CD4-positive, alpha-beta T cell (primary cell): ENCODE results near the gene INPP5A. TPM values are rescaled to one million over a fixed set of nuclear protein-coding genes. Genes with fewer than 3 reads are reported as not detected.

Source experiments
- ATAC-seq: fragments of 200-7000 bp; cut with Tn5 transposase; one replicate; pipeline ENCODE4 v1.10.0; 2022; ENCODE audit warnings: mild to moderate bottlenecking; ENCODE audit not compliant: poor library complexity
- CTCF ChIA-PET: fragments of 350-600 bp; sonication (Branson Sonifier 250); formaldehyde crosslinking; loops from one replicate; lab custom pipeline; 2021; ENCODE audit warnings: antibody characterized with exemption, inconsistent platforms; lab: Charles Lee
- POLR2A ChIA-PET: fragments of 350-600 bp; sonication (Branson Sonifier 250); formaldehyde crosslinking; loops from one replicate; lab custom pipeline; 2021; ENCODE audit warnings: antibody characterized with exemption, inconsistent platforms; lab: Charles Lee
- DNase-seq, 14 experiments: peaks; one replicate each; pipeline ENCODE4 v3.0.0-alpha.2; 2013 to 2020; ENCODE audit warnings: mixed read lengths in 2 of 14
- H3K27ac ChIP-seq, 2 donors: one replicate each; pipeline versions ENCODE4 v1.5.1 to v1.7.0; 2013; ENCODE audit warnings: low read length in 2 of 2, low read depth in 1 of 2, mild to moderate bottlenecking in 1 of 2
- H3K27me3 ChIP-seq, 2 experiments: 1 replicate in 1 of 2; 2 replicates in 1 of 2; pipeline versions ENCODE4 v1.6.1 to v1.7.0; 2013; ENCODE audit warnings: low read length in 2 of 2, control low read depth in 1 of 2, mild to moderate bottlenecking in 1 of 2, moderate library complexity in 1 of 2; ENCODE audit not compliant: insufficient read depth in 2 of 2, control insufficient read depth in 1 of 2
- H3K36me3 ChIP-seq: one replicate; pipeline ENCODE4 v1.6.1; 2013; ENCODE audit warnings: low read length, control low read depth; ENCODE audit not compliant: insufficient read depth
- H3K4me1 ChIP-seq: one replicate; pipeline ENCODE4 v1.6.1; 2013; ENCODE audit warnings: low read length, control low read depth; ENCODE audit not compliant: insufficient read depth
- H3K4me3 ChIP-seq: one replicate; pipeline ENCODE4 v1.5.1; 2013; ENCODE audit warnings: mild to moderate bottlenecking, low read length, moderate library complexity
- H3K9me3 ChIP-seq, 2 experiments: 1 replicate in 1 of 2; 2 replicates in 1 of 2; pipeline versions ENCODE4 v1.6.1 to v1.7.0; 2013; ENCODE audit warnings: low read length in 2 of 2, mild to moderate bottlenecking in 2 of 2, control low read depth in 1 of 2, moderate library complexity in 1 of 2; ENCODE audit not compliant: control insufficient read depth in 1 of 2, insufficient read depth in 1 of 2
- H3K27ac Mint-ChIP-seq: one replicate; pipeline ENCODE4 v1.8.0; 2020; ENCODE audit warnings: mixed read lengths
- H3K27me3 Mint-ChIP-seq: one replicate; pipeline ENCODE4 v1.8.0; 2021; ENCODE audit warnings: mixed read lengths
- H3K36me3 Mint-ChIP-seq: one replicate; pipeline ENCODE4 v1.8.0; 2021; ENCODE audit warnings: low read depth, mixed read lengths
- H3K4me1 Mint-ChIP-seq: one replicate; pipeline ENCODE4 v1.8.0; 2021; ENCODE audit warnings: low read depth, mixed read lengths
- H3K4me3 Mint-ChIP-seq: one replicate; pipeline ENCODE4 v1.8.0; 2020; ENCODE audit warnings: mild to moderate bottlenecking, mixed read lengths
- H3K9me3 Mint-ChIP-seq: one replicate; pipeline ENCODE4 v1.8.0; 2020; ENCODE audit warnings: mixed read lengths
- intact Hi-C, 2 experiments: fragments of 100-400 bp; cut with DNase I in 1 of 2; cut with micrococcal nuclease in 1 of 2; formaldehyde crosslinking; loops; one replicate each; pipeline versions ENCODE4 v1.15.1 to v1.9.0; 2023 to 2025; cut with DNase I, micrococcal nuclease
- total RNA-seq, 174 experiments: library from RNA in 2 of 174; stranded (reverse) in 2 of 174; gene quantifications; one replicate each; pipeline ENCODE4 v1.2.3 and lab custom pipeline; 2021 to 2026
- TF ChIP-seq, protein P1 (sequence below): fragments of 200-600 bp; IDR thresholded peaks from one replicate; pipeline ENCODE4 v1.8.0; 2022; ENCODE audit warnings: antibody characterized with exemption, mild to moderate bottlenecking

INPP5A gene
- total RNA-seq, 2 experiments from 2014 or later = 22.0 to 24.8 TPM

DNA sequence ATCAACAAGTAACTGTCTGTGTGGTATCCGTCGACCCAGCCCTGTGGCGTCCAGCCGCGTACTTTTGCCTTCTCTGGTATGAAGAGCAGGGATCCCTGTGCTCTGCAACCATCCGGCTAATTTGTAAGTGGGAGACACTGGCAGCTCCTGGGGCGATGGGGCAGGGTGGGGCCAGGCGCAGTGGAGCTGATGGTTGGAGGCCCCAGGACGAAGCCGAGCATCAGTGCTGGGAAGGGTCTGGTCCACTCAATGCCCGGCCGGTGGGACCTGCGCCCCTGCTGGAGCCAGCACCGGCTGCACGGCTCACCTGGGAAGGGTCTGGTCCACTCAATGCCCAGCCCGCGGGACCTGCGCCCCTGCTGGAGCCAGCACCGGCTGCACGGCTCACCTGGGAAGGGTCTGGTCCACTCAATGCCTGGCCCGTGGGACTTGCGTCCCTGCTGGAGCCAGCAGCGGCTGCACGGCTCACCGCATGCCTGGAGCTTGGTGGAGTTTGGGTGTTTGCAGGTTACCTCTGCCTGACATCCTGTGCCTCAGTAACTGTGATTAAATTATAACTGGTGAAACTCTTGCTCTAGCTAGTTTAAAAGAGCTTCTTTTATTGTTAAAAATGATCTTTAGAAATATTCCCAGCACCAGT is 152.3 kb downstream of the INPP5A start:
- Mint-ChIP-seq H3K27ac (no peak overlapping the region), H3K4me3 (no peak overlapping the region), H3K36me3 (peaks cover 60% of the 10 kb centered on the region), H3K27me3 (no peaks in the 10 kb centered on the region), H3K9me3 (peaks cover 13% of the 10 kb centered on the region), H3K4me1 (peaks cover under 1% of the 10 kb centered on the region)
- Histone ChIP-seq H3K27me3 (no peaks in the 10 kb centered on the region), H3K9me3 (peaks cover 0 to 16% of the 10 kb centered on the region in 2 experiments), H3K36me3 (peaks cover 14% of the 10 kb centered on the region), H3K4me3 (no peak overlapping the region), H3K27ac (no peak overlapping the region), H3K4me1 (peaks cover 10% of the 10 kb centered on the region)
- ATAC-seq (no peak), DNase-seq (no peak)
- intact Hi-C loops = no loop called here
- POLR2A ChIA-PET = no interaction called here
- CTCF ChIA-PET = no interaction called here
- TF ChIP-seq, protein P1, sequence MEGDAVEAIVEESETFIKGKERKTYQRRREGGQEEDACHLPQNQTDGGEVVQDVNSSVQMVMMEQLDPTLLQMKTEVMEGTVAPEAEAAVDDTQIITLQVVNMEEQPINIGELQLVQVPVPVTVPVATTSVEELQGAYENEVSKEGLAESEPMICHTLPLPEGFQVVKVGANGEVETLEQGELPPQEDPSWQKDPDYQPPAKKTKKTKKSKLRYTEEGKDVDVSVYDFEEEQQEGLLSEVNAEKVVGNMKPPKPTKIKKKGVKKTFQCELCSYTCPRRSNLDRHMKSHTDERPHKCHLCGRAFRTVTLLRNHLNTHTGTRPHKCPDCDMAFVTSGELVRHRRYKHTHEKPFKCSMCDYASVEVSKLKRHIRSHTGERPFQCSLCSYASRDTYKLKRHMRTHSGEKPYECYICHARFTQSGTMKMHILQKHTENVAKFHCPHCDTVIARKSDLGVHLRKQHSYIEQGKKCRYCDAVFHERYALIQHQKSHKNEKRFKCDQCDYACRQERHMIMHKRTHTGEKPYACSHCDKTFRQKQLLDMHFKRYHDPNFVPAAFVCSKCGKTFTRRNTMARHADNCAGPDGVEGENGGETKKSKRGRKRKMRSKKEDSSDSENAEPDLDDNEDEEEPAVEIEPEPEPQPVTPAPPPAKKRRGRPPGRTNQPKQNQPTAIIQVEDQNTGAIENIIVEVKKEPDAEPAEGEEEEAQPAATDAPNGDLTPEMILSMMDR = no peak

DNA sequence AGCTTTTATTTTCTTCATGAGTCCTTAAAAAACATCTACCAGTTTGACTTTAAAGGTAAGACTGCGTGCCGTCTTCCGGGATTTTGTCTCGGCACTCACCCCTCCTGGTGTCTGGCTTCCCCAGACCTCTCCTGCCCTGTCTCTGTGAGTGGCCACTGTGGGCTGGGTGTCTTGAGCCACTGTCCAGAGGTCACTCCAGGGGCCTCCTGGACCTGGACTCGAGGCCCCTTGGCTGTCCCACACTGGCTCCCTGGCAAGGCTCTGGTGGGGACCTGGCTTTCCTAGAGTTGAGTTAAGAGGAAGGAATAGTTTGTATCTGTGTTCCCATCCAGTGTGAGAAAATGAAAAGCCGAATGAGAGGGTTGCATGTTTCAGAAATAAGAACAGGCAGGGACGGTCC is 152.8 kb downstream of the INPP5A start:
- peaks cover 14% of the 10 kb centered on the region for H3K36me3 ChIP-seq

DNA sequence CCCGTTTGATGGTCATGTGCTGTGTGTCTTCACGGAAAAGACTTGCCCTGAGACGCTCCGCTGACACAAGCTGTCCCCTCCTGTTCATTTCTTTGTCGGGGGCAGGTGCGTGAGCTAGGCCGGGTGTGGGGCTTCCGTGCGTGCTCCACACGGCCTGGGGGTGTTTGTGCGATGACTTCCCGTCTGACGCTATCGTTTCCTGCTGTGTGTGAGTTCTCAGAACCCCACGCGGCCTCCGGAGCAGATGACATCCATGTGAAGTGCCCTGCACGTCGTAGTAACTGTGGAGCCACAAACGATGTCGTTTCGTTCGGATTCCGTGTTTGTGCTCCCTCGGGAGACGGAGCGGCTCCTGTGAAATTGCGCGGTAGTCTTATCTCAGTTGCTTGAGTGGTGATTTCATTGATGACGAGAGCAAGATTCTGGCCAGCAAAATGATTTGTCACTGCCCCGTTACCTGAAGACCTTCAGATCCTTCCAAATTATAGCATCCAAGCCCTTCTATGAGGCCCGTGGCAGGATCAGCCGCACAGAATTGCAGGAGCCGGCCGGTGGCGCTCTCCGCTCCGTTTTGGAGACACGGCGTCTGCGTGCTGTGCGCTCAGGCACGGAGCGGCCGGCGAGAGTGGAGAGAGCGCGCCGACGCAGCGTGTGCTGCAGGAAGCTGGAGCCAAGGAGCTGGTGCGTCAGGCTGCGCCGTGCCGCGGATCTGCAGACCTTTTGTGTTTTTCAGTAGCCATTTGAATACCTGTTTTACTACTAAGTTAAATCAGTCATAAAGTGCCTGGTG is 153.4 kb downstream of the INPP5A start:
- TF ChIP-seq, protein P1 = no peak
- Mint-ChIP-seq H3K9me3 (peaks cover 17% of the 10 kb centered on the region), H3K4me1 (no peaks in the 10 kb centered on the region), H3K36me3 (peaks cover 72% of the 10 kb centered on the region), H3K27me3 (no peaks in the 10 kb centered on the region), H3K4me3 (no peak overlapping the region), H3K27ac (no peak overlapping the region)
- H3K9me3 ChIP-seq = peaks cover 0 to 16% of the 10 kb centered on the region in 2 experiments
- no peaks in the 10 kb centered on the region for H3K27me3 ChIP-seq
- intact Hi-C loops = no loop called here
- CTCF ChIA-PET = no interaction called here
- H3K36me3 ChIP-seq = peaks cover 14% of the 10 kb centered on the region
- ATAC-seq = no peak
- H3K4me1 ChIP-seq = no peaks in the 10 kb centered on the region
- no peak overlapping the region for H3K4me3 ChIP-seq
- no peak for DNase-seq
- H3K27ac ChIP-seq = no peak overlapping the region
- POLR2A ChIA-PET = no interaction called here

More for the DNA sequence above, 152.8 kb downstream of the INPP5A start:
- no peak overlapping the region for H3K4me3 ChIP-seq
- peaks cover 4% of the 10 kb centered on the region for H3K4me1 ChIP-seq
- ATAC-seq (no peak), DNase-seq (no peak)
- ChIA-PET CTCF (no interaction called here), POLR2A (no interaction called here)
- H3K27me3 Mint-ChIP-seq = no peaks in the 10 kb centered on the region
- peaks cover 66% of the 10 kb centered on the region for H3K36me3 Mint-ChIP-seq
- TF ChIP-seq, protein P1 = no peak
- peaks cover 17% of the 10 kb centered on the region for H3K9me3 Mint-ChIP-seq
- intact Hi-C loops = no loop called here
- H3K27me3 ChIP-seq = no peaks in the 10 kb centered on the region
- peaks cover 0 to 16% of the 10 kb centered on the region in 2 experiments for H3K9me3 ChIP-seq
- H3K4me1 Mint-ChIP-seq = no peaks in the 10 kb centered on the region
- H3K27ac Mint-ChIP-seq = no peak overlapping the region
- H3K27ac ChIP-seq = no peak overlapping the region
- no peak overlapping the region for H3K4me3 Mint-ChIP-seq
